Prostate gland (tissue), 2 donors: ENCODE measurements around the gene TPD52L2.

Source experiments
- POLR2A ChIP-seq: fragments of 450-650 bp; IDR thresholded peaks from one replicate; pipeline ENCODE4 v1.6.1; 2016; ENCODE audit warnings: antibody characterized with exemption, mild to moderate bottlenecking
- TF ChIP-seq, protein P1 (sequence below), 4 experiments: fragments of 200-600 bp in 2 of 4; fragments of 450-650 bp in 2 of 4; sonication (generic) in 2 of 4; IDR thresholded peaks; 1 replicate in 3 of 4; 2 replicates in 1 of 4; pipeline ENCODE4 v1.5.1; 2016 to 2019; ENCODE audit warnings: antibody characterized with exemption in 4 of 4, mild to moderate bottlenecking in 2 of 4, moderate library complexity in 2 of 4

GRCh38 chr20:63826753-63827152 lies 38.3 kb upstream of the TPD52L2 start:
- TF ChIP-seq, protein P1, sequence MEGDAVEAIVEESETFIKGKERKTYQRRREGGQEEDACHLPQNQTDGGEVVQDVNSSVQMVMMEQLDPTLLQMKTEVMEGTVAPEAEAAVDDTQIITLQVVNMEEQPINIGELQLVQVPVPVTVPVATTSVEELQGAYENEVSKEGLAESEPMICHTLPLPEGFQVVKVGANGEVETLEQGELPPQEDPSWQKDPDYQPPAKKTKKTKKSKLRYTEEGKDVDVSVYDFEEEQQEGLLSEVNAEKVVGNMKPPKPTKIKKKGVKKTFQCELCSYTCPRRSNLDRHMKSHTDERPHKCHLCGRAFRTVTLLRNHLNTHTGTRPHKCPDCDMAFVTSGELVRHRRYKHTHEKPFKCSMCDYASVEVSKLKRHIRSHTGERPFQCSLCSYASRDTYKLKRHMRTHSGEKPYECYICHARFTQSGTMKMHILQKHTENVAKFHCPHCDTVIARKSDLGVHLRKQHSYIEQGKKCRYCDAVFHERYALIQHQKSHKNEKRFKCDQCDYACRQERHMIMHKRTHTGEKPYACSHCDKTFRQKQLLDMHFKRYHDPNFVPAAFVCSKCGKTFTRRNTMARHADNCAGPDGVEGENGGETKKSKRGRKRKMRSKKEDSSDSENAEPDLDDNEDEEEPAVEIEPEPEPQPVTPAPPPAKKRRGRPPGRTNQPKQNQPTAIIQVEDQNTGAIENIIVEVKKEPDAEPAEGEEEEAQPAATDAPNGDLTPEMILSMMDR (IDR thresholded peaks at IDR 0.05), result no peak
- no peak for TF ChIP-seq POLR2A
